ENCODE data around the gene MELTF.

MELTF gene

DNA sequence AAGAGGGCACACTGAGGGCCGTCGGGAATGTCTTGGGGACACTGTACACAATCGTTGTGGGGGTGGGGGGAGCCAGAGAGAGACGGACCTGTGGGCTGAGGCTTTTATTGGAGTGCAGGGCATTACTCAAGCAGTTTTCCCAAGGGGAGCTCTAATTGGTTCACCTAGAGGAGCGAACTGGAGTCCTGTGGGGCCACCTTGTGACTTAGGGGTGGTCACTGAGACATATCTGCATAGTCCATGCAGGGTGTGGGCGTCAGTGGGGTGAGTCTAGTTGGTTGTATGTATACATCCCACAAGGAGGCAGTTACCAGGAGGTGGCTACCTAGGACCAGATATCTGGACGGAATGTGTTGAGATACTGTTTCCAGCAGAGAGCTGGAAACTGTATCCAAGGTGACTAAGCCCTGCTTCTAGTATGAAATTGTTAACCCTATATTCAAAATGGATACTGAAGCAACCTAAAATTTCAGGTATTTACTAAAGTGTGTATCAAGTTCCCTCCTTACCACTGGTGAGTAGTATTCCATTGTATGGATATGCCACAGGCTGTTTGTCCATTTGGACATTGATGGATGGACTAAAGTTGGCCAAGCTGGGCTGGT lies 58.4 kb downstream of the MELTF start:
- DNase-seq: no peak
- intact Hi-C loops (cut with DNase I): loop anchor here (2.0 kb wide), 1 partner anchor 362 kb away; no protein-coding TSS in a partner anchor

DNA sequence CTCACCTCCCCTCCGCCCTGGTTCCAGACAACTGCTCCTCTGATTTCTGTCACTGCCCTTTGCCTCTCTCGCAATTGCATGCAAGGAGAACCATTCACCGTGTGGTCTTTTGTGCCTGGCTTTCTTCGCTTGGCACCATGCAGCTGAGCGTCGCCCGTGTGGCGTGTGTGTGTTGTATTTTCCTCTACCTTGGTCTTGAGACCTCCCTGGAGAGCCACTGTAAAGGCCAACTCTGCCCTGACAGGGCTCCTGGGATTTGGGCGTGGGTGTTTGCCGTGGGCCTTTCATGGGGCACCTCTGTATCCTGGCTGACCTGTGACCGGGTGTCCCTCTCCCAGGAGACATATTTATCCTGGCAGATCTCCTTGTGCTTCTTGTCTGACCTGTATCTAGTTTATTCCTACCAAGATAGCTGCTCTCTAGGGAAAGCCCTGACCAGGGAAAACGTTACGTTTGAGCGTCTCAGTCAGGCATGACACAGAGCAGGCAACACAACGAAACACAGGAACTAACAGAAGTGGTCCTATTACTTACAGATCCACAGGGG lies 59.0 kb downstream of the MELTF start:
- DNase-seq: no peak
- intact Hi-C loops (cut with DNase I): loop anchor here (2.0 kb wide), 1 partner anchor 362 kb away; no protein-coding TSS in a partner anchor

DNA sequence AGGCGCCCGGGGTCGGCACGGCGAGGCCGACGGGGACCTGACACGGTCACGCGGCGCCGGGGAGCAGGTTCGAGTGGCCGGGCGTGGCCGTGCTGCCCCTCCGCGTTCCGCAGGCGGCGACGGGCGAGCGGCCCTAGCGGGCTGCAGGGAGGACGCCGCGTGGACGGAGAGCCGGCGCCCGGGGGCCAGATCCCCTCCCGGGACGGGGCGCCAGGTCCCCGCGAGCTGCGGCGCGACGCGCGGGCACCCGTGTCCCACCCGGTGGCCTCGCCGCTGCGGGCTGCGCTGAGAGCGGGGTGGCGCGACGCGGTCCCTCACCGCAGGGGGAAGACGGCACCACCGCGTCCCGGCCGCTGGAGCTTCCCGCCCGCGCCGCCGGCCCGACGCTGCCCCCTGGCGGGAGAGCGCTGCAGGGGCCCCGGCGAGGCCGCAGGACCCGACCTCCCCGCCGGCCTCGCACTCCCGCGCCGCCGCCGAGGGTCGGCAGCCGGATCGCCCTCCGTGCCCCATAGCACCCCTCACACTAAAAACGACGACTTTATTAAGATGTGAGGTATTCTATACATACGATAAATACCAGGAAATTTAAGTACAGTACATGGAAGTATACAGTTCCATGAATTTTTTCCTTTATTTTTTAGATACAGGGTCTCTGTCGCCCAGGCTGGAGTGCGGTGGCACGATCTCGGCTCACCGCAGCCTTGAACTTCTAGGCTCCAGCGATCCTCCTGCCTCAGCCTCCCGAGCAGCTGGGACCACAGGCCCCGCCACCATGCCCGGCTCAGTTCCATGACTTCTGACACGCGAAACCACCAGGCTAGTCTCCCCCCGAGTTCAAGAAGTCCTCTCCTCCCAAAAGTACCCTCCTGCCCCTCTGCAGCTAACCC lies 59.7 kb downstream of the MELTF start:
- peak in 6 of 10 donors; percentile 35 to 92 (median 59) for DNase-seq
- intact Hi-C loops (cut with DNase I): loop anchor here (2.0 to 10.0 kb wide), 2 partner anchors 135 to 361 kb away; no protein-coding TSS in a partner anchor

DNA sequence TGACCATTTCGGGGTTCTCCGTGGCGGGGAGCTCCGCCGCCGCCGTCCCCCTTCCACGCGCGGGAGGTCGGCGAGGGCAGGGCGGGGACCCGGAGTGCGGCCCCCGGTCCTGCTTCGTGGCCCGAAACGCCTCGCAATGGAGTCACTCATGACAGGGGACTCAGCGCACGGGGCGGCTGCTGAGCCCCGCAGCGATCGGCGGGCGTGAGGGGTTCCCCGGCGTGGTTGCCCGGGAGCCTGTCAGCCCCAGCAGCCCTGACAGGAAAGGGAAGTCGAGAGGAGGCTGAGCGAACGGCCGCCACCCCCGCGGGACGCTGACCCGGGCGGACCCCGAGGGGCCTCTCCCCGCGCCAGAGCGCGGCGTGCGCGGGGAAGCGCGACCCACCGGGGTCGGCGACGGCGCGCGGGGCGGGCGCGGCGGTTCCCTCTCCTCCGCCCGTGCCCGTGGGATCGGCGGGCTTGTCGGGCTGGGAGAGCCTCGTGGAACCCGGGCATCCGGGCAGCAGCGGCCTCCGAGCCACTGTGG lies 60.4 kb downstream of the MELTF start:
- intact Hi-C loops (cut with DNase I): loop anchor here (10.0 kb wide), 1 partner anchor 134 kb away; no protein-coding TSS in a partner anchor
- DNase-seq: peak in 2 of 10 donors; percentile 22 to 79

DNA sequence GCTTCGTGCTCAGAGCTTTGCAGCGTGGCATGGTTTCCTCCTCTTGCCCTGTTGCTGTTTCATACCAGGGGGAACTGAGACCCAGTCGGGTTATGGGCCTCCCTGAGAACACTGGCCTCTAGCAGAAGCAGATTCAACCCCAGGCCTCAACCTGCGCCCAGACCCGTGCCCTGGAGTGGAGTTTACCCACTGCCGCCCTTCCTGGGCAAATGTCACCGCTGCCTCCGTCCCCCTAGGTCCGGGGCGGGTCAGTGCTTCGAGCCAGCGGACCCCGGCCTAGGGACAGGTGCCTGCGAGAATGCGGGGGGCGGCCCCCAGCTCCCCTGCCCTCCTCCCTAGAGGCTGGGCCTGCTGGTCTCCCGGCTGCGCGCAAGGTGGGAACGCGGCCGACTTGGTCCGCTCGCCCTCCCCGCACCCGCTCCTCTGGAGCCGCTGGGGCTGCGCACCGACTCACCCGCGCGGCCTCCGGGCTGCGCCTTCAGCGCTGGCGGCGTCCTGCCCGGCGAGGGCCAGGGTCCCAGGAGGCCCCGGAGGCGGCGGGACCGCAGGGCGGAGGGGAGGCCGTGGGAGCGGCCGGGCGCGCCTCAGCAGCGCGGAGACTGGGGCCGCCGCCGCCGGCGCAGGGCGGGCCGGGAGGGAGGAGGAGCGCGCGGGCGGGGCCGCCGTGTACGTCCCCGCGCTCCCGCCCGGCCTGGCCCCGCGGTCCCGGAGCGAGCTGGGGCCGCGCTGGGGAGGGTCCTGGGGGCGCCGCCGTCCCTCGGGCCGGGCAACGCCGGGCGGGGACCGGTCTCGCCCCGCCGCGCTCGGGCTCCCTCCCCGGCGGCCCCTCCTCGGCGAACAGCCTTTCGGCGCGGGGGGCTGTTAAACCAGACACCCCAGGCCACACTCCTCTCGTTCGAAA lies 61.1 kb downstream of the MELTF start, which contains the start of gene PIGZ:
Gene PIGZ (minus strand): TSS at position 601 of the 901 bp plus-strand sequence. CDS start 16,802 bp downstream, outside the sequence.
- peak in 5 of 10 donors; percentile 21 to 90 (median 55) for DNase-seq
- intact Hi-C loops (cut with DNase I): loop anchor here (10.0 kb wide), 1 partner anchor 134 kb away; no protein-coding TSS in a partner anchor

DNA sequence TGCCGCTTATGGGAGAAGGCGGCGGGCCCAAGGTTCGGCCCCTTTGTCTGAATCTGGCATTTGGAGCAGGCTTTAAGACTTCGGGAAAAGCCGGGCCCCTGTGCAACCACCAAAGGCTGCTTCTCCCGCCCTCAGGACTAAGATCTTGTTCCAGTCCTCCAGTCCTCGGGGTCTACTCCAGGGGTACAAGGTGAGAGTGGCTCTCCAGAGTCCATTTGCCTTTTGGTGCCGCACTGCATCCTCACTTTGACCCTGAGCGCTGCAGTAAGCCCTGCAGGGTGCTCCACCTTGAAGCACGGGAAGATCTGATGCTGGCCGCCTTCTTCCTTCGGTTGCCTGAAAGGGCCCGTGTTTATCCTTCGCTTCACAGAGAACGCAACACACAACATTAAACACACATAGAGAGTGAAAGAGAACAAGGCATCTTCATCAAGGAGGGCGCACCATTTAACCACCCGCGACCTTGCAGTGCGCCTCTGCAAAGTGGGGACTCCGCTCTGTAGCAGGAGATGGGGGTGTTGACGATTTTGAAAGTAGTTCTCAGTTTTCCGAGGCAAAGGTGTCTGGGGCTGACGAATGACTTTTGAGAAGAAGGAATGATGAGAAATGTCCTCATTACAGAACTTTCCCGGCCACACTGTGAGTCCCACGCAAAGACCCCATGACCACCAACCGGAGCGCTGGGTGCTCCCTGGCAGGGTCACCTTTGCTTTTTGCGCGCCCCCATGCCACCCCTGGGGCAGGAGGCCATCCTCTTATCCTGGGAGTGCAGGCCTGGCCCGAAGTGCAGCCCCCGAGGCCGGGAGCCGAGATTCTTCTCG lies 62.0 kb downstream of the MELTF start:
- DNase-seq: no peak
- intact Hi-C loops (cut with DNase I): loop anchor here (10.0 kb wide), 1 partner anchor 133 kb away; no protein-coding TSS in a partner anchor

DNA sequence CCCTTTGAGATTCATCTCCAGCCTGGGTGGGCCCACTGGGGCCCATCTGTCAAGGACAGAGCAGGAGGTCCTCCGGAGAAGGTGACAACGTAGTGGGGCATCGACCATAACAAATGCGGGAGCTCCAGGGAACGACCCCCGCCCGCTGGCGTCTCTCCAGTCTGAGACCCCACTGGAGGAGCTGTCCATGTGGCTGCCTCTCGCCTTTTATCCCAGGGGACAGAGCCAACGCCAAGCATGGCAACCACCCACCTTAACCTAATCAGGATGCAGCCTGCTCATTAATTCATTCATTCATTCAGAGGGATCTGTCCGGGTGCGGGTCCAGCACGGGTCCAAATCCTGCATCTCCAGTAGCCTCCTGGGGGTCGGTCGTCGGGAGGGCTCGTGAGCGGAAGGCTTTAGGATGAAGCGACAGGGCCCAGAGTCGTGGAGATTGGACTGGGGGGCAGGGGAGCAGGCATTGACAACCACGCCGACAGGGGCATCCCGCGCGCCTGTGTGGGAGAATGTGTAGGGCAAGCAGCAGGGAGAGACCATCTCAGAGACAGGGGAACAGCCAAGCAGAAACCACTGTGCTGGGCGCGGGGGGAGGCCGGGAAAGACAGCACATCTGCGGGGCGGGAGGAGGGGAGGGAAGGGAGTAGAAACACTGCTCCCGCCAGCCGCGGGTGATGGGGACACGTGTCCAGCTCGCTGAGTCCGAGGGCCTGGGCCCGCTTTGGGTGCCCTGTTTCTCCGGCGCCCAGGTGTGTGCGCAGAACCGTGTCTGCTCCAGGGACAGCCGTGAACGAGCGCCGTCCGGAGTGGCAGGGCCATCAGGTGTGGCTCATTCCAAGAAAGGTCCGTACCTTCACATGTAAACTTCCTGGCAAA lies 62.9 kb downstream of the MELTF start:
- intact Hi-C loops (cut with DNase I): loop anchor here (10.0 kb wide), 1 partner anchor 132 kb away; no protein-coding TSS in a partner anchor
- peak in 1 of 10 donors; percentile 57 for DNase-seq

DNA sequence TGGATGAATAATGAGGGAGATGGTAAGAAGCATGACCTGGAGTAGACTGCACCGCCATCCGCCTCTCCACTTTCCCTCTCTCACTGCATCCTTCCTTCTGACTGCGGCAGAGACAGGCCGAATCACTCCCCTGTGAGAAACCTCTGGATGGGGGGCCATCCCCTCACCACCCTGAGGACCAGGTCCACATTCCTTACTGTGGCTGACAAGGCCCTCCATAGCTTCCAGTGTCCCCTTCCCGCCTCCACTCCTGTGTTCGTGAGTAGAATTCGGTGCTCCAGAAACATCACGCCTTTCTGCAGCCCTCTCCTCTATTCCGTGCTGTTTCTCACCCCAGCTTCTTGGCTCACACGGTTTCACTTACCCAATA lies 63.8 kb downstream of the MELTF start:
- intact Hi-C loops (cut with DNase I): loop anchor here (10.0 kb wide), 1 partner anchor 131 kb away; no protein-coding TSS in a partner anchor
- DNase-seq: no peak

DNA sequence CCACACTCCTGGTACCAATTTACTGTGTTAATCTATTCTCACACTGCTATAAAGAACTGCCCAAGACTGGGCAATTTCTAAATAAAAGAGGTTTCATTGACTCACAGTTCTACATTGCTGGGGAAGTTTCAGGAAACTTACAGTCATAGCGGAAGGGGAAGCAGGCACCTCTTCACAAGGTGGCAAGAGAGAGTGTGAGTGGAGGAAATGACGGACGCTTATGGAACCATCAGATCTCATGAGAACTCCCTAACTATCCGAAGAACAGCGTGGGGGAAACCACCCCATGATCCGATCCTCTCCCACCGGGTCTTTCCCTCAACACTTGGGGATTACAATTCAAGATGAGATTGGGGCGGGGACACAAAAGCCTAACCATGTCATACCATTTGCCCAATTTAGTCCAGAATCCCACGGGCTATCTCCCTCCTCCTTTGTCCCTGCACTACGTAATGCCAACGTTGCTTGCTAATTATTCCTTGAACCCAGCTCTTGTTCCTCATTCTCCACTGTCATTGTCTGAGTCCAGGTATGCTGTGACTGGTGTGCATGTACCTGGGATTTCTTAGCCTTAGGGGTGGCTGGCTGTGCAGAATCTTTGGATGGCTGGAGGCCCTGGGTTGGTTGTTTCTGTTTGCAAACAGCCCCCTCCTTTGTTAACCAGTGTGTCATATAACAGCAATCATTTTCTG lies 64.4 kb downstream of the MELTF start:
- DNase-seq: no peak
- intact Hi-C loops (cut with DNase I): loop anchor here (10.0 kb wide), 1 partner anchor 130 kb away; no protein-coding TSS in a partner anchor

DNA sequence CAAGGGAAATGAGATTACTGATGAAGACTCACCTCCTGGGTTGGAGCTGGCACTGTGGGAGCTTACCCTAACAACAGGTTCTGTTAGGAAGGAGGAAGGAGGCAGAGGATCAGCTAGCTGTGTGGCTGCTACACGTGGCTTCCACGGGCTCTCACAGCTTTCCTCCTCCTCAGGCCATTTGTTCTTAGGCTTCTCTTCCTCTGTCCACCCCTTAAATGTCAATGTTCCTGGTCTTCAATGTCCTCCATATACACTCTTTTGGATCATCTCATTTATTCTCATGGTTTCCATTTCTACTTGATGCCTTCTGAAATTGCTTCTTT lies 66.0 kb downstream of the MELTF start:
- intact Hi-C loops (cut with DNase I): loop anchor here (10.0 kb wide), 1 partner anchor 129 kb away; no protein-coding TSS in a partner anchor
- DNase-seq: no peak

DNA sequence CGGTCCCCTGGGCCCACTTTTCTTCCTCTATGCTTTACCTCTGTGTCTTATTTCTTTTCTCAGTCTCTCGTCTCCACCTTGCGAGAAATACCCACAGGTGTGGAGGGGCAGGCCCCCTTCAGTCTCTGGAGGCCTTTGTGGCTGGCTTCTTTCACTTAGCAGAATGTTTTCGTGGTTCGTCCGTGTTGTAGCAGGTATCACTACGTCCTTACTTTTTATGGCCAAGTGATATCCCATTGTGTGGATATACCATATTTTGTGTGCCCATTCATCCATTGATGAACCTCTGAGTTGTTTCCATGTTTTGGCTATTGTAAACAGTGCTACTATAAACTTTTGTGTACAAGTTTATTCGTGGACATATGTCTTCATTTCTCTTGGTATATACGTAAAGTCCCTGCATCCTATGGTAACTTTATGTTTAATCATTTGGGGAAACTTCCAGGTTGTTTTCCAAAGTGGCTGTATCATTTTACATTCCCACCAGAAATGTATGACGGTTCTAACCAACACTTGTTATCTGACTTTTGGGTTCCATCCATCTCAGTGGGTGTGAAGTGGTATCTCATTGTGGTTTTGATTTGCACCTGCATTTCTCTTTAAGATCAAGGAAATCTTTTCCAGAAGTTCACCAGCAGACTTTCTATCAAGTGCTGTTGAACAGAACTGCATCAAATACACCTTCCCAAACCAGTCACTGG lies 66.5 kb downstream of the MELTF start:
- DNase-seq: no peak
- intact Hi-C loops (cut with DNase I): loop anchor here (10.0 kb wide), 1 partner anchor 128 kb away; no protein-coding TSS in a partner anchor

DNA sequence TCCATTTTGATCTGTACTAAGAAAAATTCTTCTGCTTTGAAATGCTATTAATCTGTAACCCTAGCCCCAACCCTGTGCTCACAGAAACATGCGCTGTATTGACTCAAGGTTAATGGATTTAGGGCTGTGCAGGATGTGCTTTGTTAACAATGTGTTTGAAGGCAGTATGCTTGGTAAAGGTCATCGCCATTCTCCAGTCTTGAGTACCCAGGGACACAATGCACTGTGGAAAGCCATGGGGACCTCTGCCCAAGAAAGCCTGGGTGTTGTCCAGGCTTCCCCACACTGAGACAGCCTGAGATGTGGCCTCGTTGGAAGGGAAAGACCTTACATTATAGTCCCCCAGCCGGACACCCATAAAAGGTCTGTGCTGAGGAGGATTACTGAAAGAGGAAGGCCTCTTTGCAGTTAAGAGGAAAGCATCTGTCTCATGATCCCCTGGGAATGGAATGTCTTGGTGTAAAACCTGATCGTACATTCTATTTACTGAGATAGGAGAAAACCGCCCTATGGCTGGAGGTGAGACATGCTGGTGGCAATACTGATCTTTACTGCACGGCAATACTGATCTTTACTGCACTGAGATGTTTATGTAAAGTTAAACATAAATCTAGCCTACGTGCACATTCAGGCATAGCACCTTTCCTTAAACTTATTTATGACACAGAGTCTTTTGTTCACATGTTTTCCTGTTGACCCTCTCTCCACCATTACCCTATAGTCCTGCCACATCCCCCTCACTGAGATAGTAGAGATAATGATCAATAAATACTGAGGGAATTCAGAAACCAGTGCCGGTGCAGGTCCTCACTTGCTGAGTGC lies 67.3 kb downstream of the MELTF start:
- DNase-seq: no peak
- intact Hi-C loops (cut with DNase I): loop anchor here (10.0 kb wide), 1 partner anchor 128 kb away; no protein-coding TSS in a partner anchor

DNA sequence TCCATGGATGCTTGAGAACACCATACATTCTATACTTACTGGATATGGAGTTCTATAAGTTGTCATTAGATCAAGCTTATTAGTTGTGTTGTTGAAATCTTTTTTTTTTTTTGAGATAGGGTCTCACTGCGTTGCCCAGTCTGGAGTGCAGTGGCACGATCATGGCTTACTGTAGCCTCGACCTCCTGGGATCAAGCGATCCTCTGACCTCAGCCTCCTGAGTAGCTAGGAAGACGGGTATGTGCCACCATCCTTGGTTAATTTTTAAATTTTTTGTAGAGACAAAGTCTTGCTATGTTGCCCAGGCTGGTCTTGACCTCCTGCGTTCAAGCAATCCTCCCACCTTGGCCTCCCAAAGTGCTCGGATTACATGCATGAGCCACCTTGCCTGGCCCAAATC lies 74.8 kb downstream of the MELTF start:
- DNase-seq: no peak
- intact Hi-C loops (cut with DNase I): no loop called here

All from posterior cingulate gyrus (tissue), 11 donors.